Mucosa of rectum (tissue), 2 donors: Measurements from ENCODE around the gene DCST2.
A peak's percentile ranks its signal among the peaks of the same experiment; 100 is the strongest.
"Not testable (repeated sequence)": the region's sequence is repeated elsewhere in the genome, so short reads cannot be mapped to it uniquely, and the experiment has no call there.

Experiments used
- H3K27ac ChIP-seq, 2 donors: one replicate each; pipeline ENCODE4 v1.7.0; 2013; ENCODE audit warnings: inconsistent platforms in 2 of 2, low read depth in 2 of 2, low read length in 2 of 2
- H3K27me3 ChIP-seq, 2 donors: one replicate each; pipeline ENCODE4 v1.7.0; 2013; ENCODE audit warnings: low read length in 2 of 2; ENCODE audit not compliant: control insufficient read depth in 2 of 2, insufficient read depth in 2 of 2
- H3K36me3 ChIP-seq, 2 donors: one replicate each; pipeline ENCODE4 v1.7.0; 2013; ENCODE audit warnings: low read length in 2 of 2; ENCODE audit not compliant: control insufficient read depth in 2 of 2, insufficient read depth in 2 of 2
- H3K4me1 ChIP-seq, 2 donors: one replicate each; pipeline ENCODE4 v1.7.0; 2013; ENCODE audit warnings: low read length in 2 of 2, mild to moderate bottlenecking in 1 of 2; ENCODE audit not compliant: control insufficient read depth in 2 of 2, insufficient read depth in 2 of 2
- H3K4me3 ChIP-seq, 2 donors: one replicate each; pipeline ENCODE4 v1.7.0; 2013; ENCODE audit warnings: low read length in 2 of 2
- H3K9ac ChIP-seq, 2 donors: one replicate each; pipeline ENCODE4 v1.7.0; 2013; ENCODE audit warnings: low read length in 2 of 2, low read depth in 1 of 2, mild to moderate bottlenecking in 1 of 2
- H3K9me3 ChIP-seq, 2 donors: one replicate each; pipeline ENCODE4 v1.7.0; 2013; ENCODE audit warnings: low read length in 2 of 2; ENCODE audit not compliant: control insufficient read depth in 2 of 2
- donor health status: healthy.
- donor health status: Normal muscosa, but diverticular disease.

DCST2 gene

DNA sequence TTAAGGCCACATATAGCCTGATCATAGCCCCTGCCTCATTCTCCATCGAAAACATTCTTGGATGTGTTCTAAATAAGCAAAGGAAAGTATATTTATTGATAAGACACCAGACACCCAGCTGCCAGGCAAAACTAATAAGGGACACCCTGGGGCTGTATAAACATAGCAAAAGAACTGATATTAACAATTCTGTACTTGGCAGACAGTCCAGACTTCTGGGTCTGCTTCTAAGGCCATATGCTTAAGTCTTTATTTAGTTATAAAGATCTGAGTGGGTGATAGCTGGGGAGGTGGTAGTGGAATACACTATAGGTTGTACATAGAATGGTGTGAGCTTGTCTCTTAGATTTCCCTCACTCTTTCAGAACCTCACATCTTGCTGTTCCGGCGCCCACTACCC, 55.2 kb downstream of the DCST2 start:
- Histone ChIP-seq H3K9ac (no peak overlapping the region), H3K9me3 (no peaks in the 10 kb centered on the region), H3K4me1 (peaks cover 13% of the 10 kb centered on the region in 2 donors), H3K36me3 (no peaks in the 10 kb centered on the region), H3K27me3 (no peaks in the 10 kb centered on the region), H3K4me3 (no peak overlapping the region), H3K27ac (no peak overlapping the region)

DNA sequence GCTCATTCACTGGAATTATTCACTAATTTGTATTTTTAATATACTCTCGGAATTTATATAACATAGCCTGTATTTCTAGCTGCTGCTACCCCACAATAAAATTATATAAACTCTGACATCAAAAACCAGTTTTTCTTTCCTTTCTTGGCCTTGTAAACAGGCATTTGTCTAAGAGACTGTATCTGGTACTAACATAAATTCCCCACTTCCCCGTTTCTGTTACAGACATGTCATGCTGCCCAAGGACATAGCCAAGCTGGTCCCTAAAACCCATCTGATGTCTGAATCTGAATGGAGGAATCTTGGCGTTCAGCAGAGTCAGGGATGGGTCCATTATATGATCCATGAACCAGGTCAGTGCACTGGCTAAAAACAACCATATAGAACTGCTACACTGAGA, 55.8 kb downstream of the DCST2 start:
- H3K9ac ChIP-seq, H3K9me3 ChIP-seq, H3K4me3 ChIP-seq, H3K36me3 ChIP-seq, H3K27ac ChIP-seq, H3K27me3 ChIP-seq: not testable (repeated sequence)
- H3K4me1 ChIP-seq: peaks cover 17 to 19% of the 10 kb centered on the region in 2 donors

DNA sequence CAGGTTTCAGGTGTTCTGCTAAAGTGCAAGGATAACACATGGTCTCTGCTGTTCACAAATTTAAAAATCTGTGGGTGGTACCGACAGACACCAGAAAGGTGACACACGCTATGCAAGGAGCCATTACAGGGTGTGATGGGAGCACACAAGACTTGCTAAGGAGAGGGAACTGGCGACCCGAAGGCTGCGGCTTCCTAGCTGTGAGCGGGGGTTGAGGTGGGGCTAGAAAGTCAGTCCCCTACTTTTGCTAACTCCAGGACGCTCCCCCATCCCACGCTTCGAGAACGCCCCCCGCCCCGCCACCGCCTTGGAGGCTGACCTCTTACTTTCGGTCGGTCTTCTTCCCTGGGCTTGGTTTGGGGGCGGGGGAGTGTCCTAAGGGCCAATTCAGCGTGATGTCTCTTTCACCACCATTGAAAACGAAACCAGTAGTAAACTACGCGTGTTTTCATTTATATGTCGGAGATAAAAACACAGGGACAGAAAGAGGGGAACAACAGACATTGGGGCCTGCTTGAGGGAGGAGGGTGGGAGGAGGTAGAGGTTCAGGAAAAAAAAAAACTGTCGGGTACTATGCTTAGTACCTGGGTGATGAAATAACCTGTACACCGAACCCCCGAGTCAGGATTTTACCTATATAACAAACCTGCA, 58.0 kb downstream of the DCST2 start:
- Histone ChIP-seq H3K4me1 (peaks cover 31 to 36% of the 10 kb centered on the region in 2 donors), H3K4me3 (peak overlapping the region; percentile 76 to 96), H3K9ac (peak overlapping the region; percentile 74 to 79), H3K9me3 (no peaks in the 10 kb centered on the region), H3K27me3 (no peaks in the 10 kb centered on the region), H3K27ac (peak overlapping the region; percentile 88 to 92), H3K36me3 (peaks cover 0 to 5% of the 10 kb centered on the region in 2 donors)

DNA sequence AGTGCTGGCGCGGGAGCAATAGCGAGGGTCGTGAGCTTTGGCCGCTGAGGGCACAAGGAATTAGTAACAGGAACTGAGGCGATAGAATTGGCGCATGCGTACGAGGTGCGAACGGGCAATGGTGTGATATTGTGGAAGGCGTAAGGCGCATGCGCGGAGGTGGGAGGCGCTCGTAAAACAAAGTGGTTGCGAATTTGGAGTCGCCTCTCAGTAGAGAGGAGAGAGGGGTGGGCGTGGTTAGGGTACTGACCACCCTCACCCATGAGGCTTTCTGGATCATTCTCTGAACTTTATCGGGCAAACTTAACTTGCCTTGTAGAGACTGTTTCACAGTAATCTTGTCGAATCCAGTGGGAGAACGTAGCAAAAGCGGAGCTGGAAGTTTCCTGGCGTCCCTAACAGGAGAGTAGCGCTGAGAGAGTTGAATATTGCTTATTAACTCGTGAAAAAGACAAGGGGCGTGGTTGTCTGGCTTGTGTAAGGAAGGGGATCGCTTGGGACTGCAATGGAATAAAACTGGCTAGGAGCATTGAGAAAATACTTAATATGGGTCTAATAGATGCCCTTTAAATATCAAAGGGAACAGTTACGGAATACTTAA, 58.7 kb downstream of the DCST2 start:
- Histone ChIP-seq H3K4me3 (peak overlapping the region; percentile 76 to 96), H3K27ac (peak overlapping the region; percentile 88 to 92), H3K4me1 (peaks cover 31 to 40% of the 10 kb centered on the region in 2 donors), H3K9ac (peak overlapping the region; percentile 74 to 79), H3K9me3 (no peaks in the 10 kb centered on the region), H3K36me3 (peaks cover 0 to 7% of the 10 kb centered on the region in 2 donors), H3K27me3 (no peaks in the 10 kb centered on the region)

DNA sequence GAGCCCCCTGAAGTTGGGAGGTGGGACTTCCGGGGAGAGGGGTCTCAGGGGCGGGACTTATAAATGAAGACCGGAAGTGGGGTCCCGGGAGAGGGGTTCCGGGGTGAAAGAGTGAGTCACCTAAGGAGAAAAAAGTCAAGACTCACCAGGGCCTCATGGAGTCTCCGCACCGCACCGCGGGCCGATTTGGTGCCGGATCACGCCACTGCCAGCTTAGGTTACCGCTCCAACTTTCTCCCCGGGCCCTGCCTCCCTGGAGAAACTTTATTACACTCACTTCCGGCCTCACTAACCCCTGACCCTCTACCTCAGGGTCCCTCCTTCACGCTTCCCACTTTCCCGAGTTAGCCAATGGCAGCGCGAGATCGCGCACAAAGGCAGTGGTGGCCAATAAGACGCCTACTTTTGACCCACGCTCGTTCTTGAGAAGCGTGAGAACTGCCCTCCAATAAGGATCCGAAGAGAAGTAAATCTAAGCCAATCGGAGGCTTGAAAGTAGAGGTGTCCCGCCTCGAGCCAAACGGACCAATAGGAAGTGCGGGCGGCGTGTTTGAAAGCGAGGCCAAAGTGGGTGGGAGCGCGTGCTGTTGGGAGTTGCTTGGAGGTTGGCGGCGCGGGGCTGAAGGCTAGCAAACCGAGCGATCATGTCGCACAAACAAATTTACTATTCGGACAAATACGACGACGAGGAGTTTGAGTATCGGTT, 59.3 kb downstream of the DCST2 start, which contains the start of gene CKS1B:
TSS of gene CKS1B (plus strand) at position 580 of the 706 bp plus-strand sequence. CDS start at position 645, 65 bp downstream.
- peak within 1 kb of the TSS; percentile 79 to 99 for H3K9ac ChIP-seq
- peaks cover 31 to 40% of the 10 kb centered on the region in 2 donors for H3K4me1 ChIP-seq
- peaks cover 0 to 10% of the 10 kb centered on the region in 2 donors for H3K36me3 ChIP-seq
- no peaks in the 10 kb centered on the region for H3K9me3 ChIP-seq
- peak within 1 kb of the TSS; percentile 99 for H3K27ac ChIP-seq
- peak within 1 kb of the TSS; percentile 96 to 97 for H3K4me3 ChIP-seq
- H3K27me3 ChIP-seq: no peaks in the 10 kb centered on the region

DNA sequence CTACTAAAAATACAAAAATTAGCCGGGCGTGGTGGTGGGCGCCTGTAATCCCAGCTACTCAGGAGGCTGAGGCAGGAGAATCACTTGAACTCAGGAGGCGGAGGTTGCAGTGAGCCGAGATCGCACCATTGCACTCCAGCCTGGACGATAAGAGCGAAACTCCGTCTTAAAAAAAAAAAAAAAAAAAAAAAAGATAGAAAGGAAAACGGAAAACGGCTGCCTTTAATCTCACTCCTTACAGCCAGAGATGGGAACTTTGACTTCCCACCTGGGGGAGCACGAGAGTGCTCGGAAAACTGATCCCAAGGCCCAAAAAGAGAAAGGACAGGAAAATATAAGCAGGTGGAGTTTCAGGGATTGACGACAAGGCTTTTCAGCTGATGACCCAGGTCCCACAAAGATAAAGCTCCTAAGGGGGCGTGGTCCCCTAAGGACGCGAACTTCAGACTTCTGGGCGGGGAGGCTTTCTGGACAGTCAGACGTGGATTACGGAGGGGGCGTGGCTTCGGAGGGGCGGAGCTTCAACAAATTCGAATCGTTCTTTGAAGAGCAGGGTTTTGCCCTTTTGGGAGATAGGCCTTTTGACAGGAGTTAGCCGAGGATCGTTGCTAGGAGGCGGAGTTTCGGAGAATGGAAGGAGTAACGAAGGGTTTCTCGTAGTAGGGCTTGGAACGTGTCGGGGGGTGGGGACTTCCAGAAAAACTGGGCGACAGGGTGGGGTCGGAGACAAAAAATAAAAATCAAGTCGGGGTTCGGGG, 60.1 kb downstream of the DCST2 start:
- peaks cover 31 to 40% of the 10 kb centered on the region in 2 donors for H3K4me1 ChIP-seq
- no peaks in the 10 kb centered on the region for H3K9me3 ChIP-seq
- H3K9ac ChIP-seq: peak overlapping the region; percentile 79 to 99
- H3K4me3 ChIP-seq: peak overlapping the region; percentile 96 to 97
- H3K27me3 ChIP-seq: no peaks in the 10 kb centered on the region
- peaks cover 2 to 17% of the 10 kb centered on the region in 2 donors for H3K36me3 ChIP-seq
- peak overlapping the region; percentile 99 for H3K27ac ChIP-seq

DNA sequence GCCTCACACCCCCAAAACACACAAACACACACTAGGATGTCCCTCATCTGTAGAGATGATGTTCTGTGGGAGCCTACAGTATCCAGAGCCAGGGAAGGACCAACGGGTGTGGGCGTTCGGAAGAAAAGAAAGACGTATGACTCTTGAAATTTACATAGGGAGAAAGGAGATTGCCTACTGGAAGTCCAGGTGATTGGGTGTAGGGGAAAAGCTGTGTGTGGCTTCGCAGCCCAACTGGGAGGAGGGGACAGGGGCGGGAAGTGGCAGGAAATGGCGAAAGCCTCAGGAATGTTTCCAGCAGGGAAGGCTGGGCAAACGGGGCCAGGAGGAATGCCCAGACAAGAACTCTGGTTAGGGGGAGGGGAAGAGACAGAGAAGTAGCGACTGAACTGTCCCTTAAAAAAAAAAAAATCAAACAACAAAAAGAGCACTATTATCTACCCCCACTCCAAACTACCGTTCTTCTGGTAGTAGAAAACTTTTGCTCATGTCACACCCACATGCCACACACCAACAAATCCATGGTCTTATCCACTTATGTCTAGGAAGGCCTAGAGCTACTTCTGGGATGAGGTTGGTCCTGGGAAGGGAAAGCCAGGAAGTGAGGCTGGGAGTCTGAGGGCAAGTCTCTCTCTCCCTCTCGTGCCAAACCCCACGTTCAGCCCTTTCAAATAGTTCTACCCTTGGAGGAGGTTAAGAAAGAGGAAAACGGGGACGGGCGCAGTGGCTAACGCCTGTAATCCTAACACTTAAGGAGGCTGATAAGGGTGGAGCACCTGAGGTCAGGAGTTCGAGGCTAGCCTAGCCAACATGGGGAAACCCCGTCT, 60.9 kb downstream of the DCST2 start:
- Histone ChIP-seq H3K4me1 (peaks cover 31 to 40% of the 10 kb centered on the region in 2 donors), H3K9me3 (no peaks in the 10 kb centered on the region), H3K27ac (peak overlapping the region; percentile 99), H3K36me3 (peaks cover 10 to 25% of the 10 kb centered on the region in 2 donors), H3K27me3 (no peaks in the 10 kb centered on the region), H3K4me3 (peak overlapping the region; percentile 55 to 96), H3K9ac (peak overlapping the region; percentile 79 to 99)

DNA sequence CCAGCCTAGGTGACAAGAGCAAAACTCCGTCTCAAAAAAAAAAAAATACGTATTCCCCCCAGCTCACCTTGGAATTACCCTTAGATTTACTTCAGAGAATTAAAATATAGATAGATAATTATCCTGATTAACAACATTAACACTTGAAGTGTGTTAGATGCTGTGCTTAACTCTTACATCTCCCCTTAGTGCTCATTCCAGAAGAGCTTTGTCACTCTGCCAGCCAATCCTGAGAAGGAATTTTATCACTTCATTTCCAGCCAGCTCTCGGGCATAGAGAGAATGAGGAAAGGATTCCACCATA, 61.4 kb downstream of the DCST2 start:
- Histone ChIP-seq H3K9ac (peak overlapping the region in 1 of 2 donors; percentile 79), H3K4me3 (peak overlapping the region; percentile 55 to 96), H3K9me3 (no peaks in the 10 kb centered on the region), H3K27ac (peak overlapping the region; percentile 99), H3K36me3 (peaks cover 16 to 31% of the 10 kb centered on the region in 2 donors), H3K27me3 (no peaks in the 10 kb centered on the region), H3K4me1 (peaks cover 31 to 40% of the 10 kb centered on the region in 2 donors)

DNA sequence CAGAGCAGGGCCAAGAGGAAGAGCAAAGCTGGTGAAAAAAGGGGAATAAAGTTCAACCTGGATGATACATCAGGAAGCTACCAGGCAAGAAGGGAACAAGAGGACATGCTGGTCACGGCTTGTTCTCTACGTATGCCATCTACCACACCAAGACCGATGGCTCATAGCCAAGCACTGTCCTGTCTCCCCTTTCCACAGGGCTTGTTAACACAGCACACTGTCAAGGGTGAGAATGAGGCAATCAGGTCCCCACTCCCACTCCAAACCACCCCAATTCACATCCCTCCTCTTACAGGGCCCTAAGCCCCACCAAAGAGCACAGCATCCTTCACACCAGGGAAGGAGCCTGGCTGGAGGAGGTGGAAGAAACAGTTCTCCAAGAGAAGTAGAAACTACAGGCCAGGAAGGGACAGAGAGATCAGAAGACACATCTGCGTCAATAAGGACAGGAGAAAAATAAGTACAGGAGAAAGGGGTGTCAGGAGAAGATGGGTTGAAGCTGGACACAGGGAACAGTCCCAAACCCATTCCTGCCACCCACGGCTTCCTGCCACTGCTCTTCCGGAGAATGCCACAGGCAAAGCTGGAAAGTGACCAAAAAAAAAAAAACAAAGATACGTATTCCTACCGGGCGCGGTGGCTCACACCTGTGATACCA, 62.1 kb downstream of the DCST2 start:
- Histone ChIP-seq H3K4me1 (peaks cover 31 to 39% of the 10 kb centered on the region in 2 donors), H3K4me3 (peak overlapping the region; percentile 17 to 43)

More for the DNA sequence above, 62.1 kb downstream of the DCST2 start:
- H3K9ac ChIP-seq: peak overlapping the region; percentile 14 to 57
- peak overlapping the region; percentile 86 to 87 for H3K27ac ChIP-seq
- no peaks in the 10 kb centered on the region for H3K27me3 ChIP-seq
- peaks cover 23 to 38% of the 10 kb centered on the region in 2 donors for H3K36me3 ChIP-seq
- no peaks in the 10 kb centered on the region for H3K9me3 ChIP-seq
